UCSD-AML1 (cell line): ENCODE data around the gene COL5A2.

Experiments
- DNase-seq: peaks from one replicate; lab custom pipeline; 2025; ENCODE audit not compliant: unreplicated experiment; lab: John Stamatoyannopoulos, UW

The COL5A2 gene

DNA sequence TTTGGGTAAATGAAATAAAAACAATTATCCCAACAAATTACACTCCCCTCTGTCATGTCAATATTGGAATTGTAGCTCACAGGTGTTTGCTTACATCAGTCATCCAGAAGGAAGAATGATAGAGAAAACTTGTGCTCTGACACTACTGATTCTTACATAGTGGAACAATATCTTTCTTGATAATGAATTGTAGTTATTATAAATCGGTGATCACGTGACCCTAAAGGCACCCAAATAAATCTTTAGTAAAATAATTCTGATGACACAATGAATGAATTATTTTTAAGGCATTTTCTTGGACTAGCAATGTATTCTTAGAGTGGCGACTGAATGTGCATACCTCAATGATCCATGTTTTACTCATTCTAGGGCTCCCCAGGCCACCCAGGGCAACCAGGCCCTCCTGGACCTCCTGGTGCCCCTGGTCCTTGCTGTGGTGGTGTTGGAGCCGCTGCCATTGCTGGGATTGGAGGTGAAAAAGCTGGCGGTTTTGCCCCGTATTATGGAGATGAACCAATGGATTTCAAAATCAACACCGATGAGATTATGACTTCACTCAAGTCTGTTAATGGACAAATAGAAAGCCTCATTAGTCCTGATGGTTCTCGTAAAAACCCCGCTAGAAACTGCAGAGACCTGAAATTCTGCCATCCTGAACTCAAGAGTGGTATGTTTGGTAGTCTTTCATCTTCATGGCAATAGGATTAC is 170.9 kb downstream of the COL5A2 start:
- DNase-seq, result no peak

DNA sequence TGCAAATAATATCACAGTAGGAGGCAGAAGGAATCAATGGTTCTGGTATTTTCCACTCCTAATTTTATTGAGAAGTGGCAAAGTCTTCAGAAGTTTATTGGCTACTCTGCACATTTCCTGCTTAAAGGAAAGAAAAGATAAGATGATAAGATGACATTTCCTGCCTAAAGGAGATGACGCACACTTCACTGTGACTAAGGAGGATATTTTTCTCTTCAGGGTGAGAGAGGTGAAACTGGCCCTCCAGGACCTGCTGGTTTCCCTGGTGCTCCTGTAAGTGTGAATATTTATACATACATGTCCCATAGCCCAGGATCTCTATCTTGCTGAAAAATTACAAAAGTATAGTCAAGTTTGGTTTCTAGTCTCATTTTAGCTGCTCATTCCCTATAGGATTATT is 177.5 kb downstream of the COL5A2 start:
- no peak for DNase-seq

DNA sequence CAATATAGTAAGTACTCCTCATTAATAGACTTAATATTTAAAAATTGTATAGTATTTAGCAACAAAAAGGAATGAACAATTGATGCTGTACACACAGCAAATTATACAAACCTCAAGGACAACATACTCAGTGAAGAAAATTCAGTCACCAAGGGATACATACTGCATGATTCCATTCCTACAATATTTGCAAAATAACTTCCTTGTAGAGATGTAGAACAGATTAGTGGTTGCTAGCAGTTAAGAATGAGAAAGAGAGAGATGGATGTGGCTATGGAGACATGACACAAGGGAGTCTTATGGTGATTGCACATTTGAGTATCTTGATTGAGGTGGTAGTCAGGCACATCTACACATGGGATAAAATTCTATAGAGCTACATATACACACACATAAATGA is 179.3 kb downstream of the COL5A2 start:
- no peak for DNase-seq

DNA sequence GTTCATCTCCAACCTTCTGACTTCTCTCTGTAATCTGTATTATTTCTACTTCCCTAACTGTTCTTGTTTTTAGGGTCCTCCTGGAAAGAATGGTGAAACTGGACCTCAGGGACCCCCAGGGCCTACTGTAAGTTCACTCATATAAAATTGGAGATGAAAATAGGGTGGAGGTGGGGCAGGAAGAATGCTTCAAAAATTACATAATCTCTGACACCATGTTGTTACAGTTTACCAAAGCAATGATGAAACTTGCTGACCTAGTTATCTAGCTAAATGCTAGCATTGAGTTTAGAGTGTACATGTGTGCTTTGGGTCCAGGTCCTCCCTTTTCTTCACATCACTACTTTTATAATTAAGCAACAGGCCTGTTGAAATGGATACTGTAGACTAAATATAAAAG is 182.3 kb downstream of the COL5A2 start:
- DNase-seq, result no peak

DNA sequence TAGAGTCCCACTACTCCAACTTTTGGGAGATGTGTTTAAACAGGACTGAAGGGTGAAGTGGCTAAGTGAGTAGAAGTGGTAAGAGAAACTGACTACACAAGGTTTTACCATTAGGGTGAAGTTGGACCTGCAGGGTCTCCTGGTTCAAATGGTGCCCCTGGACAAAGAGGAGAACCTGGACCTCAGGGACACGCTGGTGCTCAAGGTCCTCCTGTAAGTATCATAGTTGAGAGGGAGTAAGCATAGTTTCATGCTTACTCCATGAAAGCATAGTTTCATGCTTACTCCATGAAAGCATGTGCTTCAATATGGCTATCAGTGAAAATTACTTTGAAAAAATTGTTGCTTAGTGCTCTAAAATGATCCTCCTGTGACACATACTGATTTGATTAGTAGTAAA is 186.3 kb downstream of the COL5A2 start:
- DNase-seq, result no peak

DNA sequence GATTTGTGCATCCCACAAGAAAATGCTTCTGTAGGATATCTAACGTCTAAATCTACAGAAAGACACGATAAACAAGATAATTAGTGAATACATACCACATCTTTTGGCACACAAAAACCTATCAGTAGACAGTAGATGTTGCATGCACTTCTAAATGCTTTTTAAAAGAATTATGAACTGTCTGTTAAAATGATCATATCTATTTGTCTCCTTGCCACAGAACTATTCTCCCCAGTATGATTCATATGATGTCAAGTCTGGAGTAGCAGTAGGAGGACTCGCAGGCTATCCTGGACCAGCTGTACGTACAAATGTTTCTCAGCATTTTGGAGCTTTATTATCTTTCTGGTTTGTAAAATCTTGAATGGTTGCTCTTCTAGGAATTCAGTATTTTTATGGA is 192.7 kb downstream of the COL5A2 start:
- no peak for DNase-seq

DNA sequence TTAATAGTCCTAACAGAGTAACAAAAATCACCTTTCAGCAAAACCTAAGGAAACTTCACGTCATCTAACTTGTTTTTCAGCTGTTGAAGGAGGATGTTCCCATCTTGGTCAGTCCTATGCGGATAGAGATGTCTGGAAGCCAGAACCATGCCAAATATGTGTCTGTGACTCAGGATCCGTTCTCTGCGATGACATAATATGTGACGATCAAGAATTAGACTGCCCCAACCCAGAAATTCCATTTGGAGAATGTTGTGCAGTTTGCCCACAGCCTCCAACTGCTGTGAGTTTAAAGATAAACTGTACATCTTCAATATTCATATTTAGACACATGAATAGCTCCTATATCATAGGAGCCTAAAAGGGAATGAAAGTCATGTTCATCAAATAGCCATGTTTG is 194.9 kb downstream of the COL5A2 start:
- DNase-seq, result no peak

DNA sequence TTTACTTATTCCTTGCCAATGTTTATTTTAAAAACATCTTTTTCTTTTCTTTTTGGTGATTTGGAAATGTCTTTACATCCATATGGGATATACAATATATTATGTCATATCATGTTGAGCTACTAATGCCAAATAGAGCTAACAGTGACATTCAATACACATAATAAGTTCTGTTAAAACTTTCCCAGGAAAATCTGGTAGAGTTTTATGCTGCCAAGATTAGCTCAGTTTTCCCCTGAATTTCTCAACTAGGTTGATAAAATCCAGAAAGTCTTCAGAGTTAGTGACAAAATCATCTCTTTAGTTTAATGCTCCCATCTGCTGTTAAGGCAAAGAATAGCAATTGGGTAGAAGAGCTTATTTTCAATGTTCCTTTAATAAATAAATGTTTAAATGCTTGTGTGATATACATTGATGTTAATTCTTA is 195.5 kb downstream of the COL5A2 start:
- no peak for DNase-seq

DNA sequence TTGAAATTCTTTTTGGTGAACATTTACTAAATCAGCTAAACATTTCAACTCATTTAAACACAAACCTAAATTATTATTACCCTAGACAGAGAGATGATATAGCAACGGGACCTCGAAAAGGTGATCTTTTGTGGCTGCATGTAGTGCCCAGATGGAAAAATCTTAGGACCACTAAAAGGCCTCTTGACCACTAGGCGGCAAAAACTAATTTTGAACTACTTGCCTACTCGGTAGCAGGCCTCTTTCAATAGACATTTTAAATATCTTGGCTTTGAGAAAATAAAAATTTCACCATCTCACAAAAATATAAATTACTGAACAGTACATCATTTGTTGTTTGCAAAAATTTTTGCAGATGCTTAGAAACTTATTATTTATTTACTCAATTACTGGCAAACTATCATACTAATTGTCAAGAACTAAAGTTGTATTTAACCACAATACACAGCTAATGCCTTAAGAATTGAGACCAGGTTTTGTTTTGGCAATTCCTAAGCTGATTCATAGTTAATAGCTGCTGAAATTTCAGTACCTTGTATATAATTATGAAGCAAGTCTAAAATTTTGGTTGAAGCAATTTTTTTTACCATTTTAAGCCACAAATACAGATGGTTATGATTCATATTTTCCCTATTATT is 196.0 kb downstream of the COL5A2 start:
- no peak for DNase-seq
